ENCODE results near the gene MXRA7. TPM values are rescaled to one million over a fixed set of nuclear protein-coding genes. Genes with fewer than 3 reads are reported as not detected.
"Not testable (repeated sequence)": the region's sequence is repeated elsewhere in the genome, so short reads cannot be mapped to it uniquely, and the experiment has no call there.

MXRA7 gene
- total RNA-seq, 1 donor from 2014 or later, result 187 TPM

- no peak for DNase-seq (ENCODE audit: extremely low spot score, unreplicated experiment)
- Mint-ChIP-seq H3K27me3 (ENCODE audit: unreplicated experiment) (no peaks in the 10 kb centered on the region), H3K4me3 (ENCODE audit: unreplicated experiment) (no peak overlapping the region), H3K9me3 (ENCODE audit: unreplicated experiment) (no peaks in the 10 kb centered on the region), H3K27ac (ENCODE audit: unreplicated experiment) (no peak overlapping the region), H3K36me3 (ENCODE audit: unreplicated experiment) (peaks cover 28% of the 10 kb centered on the region), H3K4me1 (ENCODE audit: unreplicated experiment) (peaks cover 36% of the 10 kb centered on the region)
- TF ChIP-seq CTCF (IDR thresholded peaks at IDR 0.05), result no peak
These were observed 3.6 kb upstream of the MXRA7 start for GRCh38 chr17:76714336-76714735.

- no peak for DNase-seq (ENCODE audit: extremely low spot score, unreplicated experiment)
- peaks cover 41% of the 10 kb centered on the region for H3K4me1 Mint-ChIP-seq (ENCODE audit: unreplicated experiment)
- H3K9me3 Mint-ChIP-seq (ENCODE audit: unreplicated experiment), result no peaks in the 10 kb centered on the region
- no peak for TF ChIP-seq CTCF (IDR thresholded peaks at IDR 0.05)
- H3K27ac Mint-ChIP-seq (ENCODE audit: unreplicated experiment), result no peak overlapping the region
- H3K4me3 Mint-ChIP-seq (ENCODE audit: unreplicated experiment), result no peak overlapping the region
- H3K27me3 Mint-ChIP-seq (ENCODE audit: unreplicated experiment), result no peaks in the 10 kb centered on the region
- peaks cover 25% of the 10 kb centered on the region for H3K36me3 Mint-ChIP-seq (ENCODE audit: unreplicated experiment)
These were observed 3.0 kb upstream of the MXRA7 start for GRCh38 chr17:76713765-76714164.

GRCh38 chr17:76712321-76712720 lies 1.6 kb upstream of the MXRA7 start:
- peaks cover 17% of the 10 kb centered on the region for H3K36me3 Mint-ChIP-seq (ENCODE audit: unreplicated experiment)
- not testable (repeated sequence) for H3K9me3 Mint-ChIP-seq (ENCODE audit: unreplicated experiment); H3K27ac Mint-ChIP-seq (ENCODE audit: unreplicated experiment); DNase-seq (ENCODE audit: extremely low spot score, unreplicated experiment); H3K4me3 Mint-ChIP-seq (ENCODE audit: unreplicated experiment); H3K27me3 Mint-ChIP-seq (ENCODE audit: unreplicated experiment)
- peaks cover 54% of the 10 kb centered on the region for H3K4me1 Mint-ChIP-seq (ENCODE audit: unreplicated experiment)

GRCh38 chr17:76709951-76710862 lies 558 bp downstream of the MXRA7 start:
- Mint-ChIP-seq H3K36me3 (ENCODE audit: unreplicated experiment) (peaks cover 15% of the 10 kb centered on the region), H3K27ac (ENCODE audit: unreplicated experiment) (peak overlapping the region; percentile 93), H3K4me3 (ENCODE audit: unreplicated experiment) (peak overlapping the region; percentile 77), H3K4me1 (ENCODE audit: unreplicated experiment) (peaks cover 53% of the 10 kb centered on the region)
- not testable (repeated sequence) for H3K27me3 Mint-ChIP-seq (ENCODE audit: unreplicated experiment); H3K9me3 Mint-ChIP-seq (ENCODE audit: unreplicated experiment); DNase-seq (ENCODE audit: extremely low spot score, unreplicated experiment)

GRCh38 chr17:76709077-76709950 lies 1.5 kb downstream of the MXRA7 start:
- no peak for TF ChIP-seq CTCF (IDR thresholded peaks at IDR 0.05)
- H3K4me3 Mint-ChIP-seq (ENCODE audit: unreplicated experiment), result peak overlapping the region; percentile 77
- DNase-seq (ENCODE audit: extremely low spot score, unreplicated experiment), result peak; percentile 92
- H3K9me3 Mint-ChIP-seq (ENCODE audit: unreplicated experiment), result no peaks in the 10 kb centered on the region
- H3K36me3 Mint-ChIP-seq (ENCODE audit: unreplicated experiment), result peaks cover 12% of the 10 kb centered on the region
- peak overlapping the region; percentile 93 for H3K27ac Mint-ChIP-seq (ENCODE audit: unreplicated experiment)
- H3K27me3 Mint-ChIP-seq (ENCODE audit: unreplicated experiment), result no peaks in the 10 kb centered on the region
- H3K4me1 Mint-ChIP-seq (ENCODE audit: unreplicated experiment), result peaks cover 55% of the 10 kb centered on the region

All from osteocyte (in vitro differentiated cells).